Muscle of leg (tissue), 11 donors: ENCODE results near the gene EEPD1. TPM values are rescaled to one million over a fixed set of nuclear protein-coding genes. Genes with fewer than 3 reads are reported as not detected.

Experiments used
- DNase-seq: peaks from one replicate; pipeline ENCODE4 v3.0.0; 2013
- H3K27ac ChIP-seq: one replicate; pipeline ENCODE4 v1.5.1; 2013; ENCODE audit warnings: mild to moderate bottlenecking, low read length, control low read depth
- H3K27me3 ChIP-seq: one replicate; pipeline ENCODE4 v1.6.1; 2013; ENCODE audit warnings: low read length; ENCODE audit not compliant: control insufficient read depth, insufficient read depth
- H3K36me3 ChIP-seq: one replicate; pipeline ENCODE4 v1.6.1; 2013; ENCODE audit warnings: low read length; ENCODE audit not compliant: control insufficient read depth, insufficient read depth
- H3K4me1 ChIP-seq: one replicate; pipeline ENCODE4 v1.6.1; 2013; ENCODE audit warnings: low read length; ENCODE audit not compliant: control insufficient read depth, insufficient read depth
- H3K4me3 ChIP-seq: one replicate; pipeline ENCODE4 v1.5.1; 2013; ENCODE audit warnings: low read length, control low read depth
- H3K9me3 ChIP-seq: replicated peaks from 2 replicates; pipeline ENCODE4 v1.6.1; 2013; ENCODE audit warnings: low read depth, low read length; ENCODE audit not compliant: control insufficient read depth
- WGBS: methylation state at CpG from one replicate; pipeline ENCODE4 v1.1.5; 2013; ENCODE audit warnings: missing lambda C conversion rate; ENCODE audit not compliant: insufficient coverage; 5-methylcytosine and 5-hydroxymethylcytosine counted together
- polyA plus RNA-seq, 8 donors: library from polyadenylated mRNA; unstranded; fragments of 120-200 nt; gene quantifications; one replicate each; pipeline versions ENCODE4 v1.2.1 to v1.2.3, GENCODE V29; 2013; ENCODE audit warnings: inconsistent platforms in 1 of 8, low replicate concordance in 1 of 8; ENCODE audit not compliant: insufficient read length in 8 of 8, insufficient read depth in 1 of 8
- total RNA-seq: library from RNA; stranded (reverse); fragments of 120-200 nt; gene quantifications from one replicate; pipeline ENCODE4 v1.2.4, GENCODE V29; 2013

The EEPD1 gene
- total and polyA plus RNA-seq, 9 donors = 9.2 to 14.2 (median 13.2) TPM

- Histone ChIP-seq H3K4me1 (peaks cover 25% of the 10 kb centered on the region), H3K4me3 (no peak overlapping the region), H3K27me3 (no peaks in the 10 kb centered on the region), H3K9me3 (no peaks in the 10 kb centered on the region), H3K27ac (no peak overlapping the region), H3K36me3 (peaks cover 11% of the 10 kb centered on the region)
- DNase-seq = no peak
- WGBS = 91% methylated on average over 13 of the region's 17 CpGs
Observed at GRCh38 chr7:36299223-36299774, 146.2 kb downstream of the EEPD1 start.

GRCh38 chr7:36299823-36300341, 146.8 kb downstream of the EEPD1 start:
- H3K27ac ChIP-seq = no peak overlapping the region
- H3K27me3 ChIP-seq = no peaks in the 10 kb centered on the region
- peaks cover 30% of the 10 kb centered on the region for H3K4me1 ChIP-seq
- WGBS = 83% methylated on average over 6 of the region's 9 CpGs
- no peak for DNase-seq
- H3K9me3 ChIP-seq = no peaks in the 10 kb centered on the region
- H3K4me3 ChIP-seq = no peak overlapping the region
- peaks cover 11% of the 10 kb centered on the region for H3K36me3 ChIP-seq

GRCh38 chr7:36300696-36301350, 147.8 kb downstream of the EEPD1 start:
- WGBS = 54% methylated on average over 6 of the region's 9 CpGs
- no peak for DNase-seq
- H3K9me3 ChIP-seq = no peaks in the 10 kb centered on the region
- no peak overlapping the region for H3K4me3 ChIP-seq
- H3K4me1 ChIP-seq = peaks cover 30% of the 10 kb centered on the region
- peaks cover 11% of the 10 kb centered on the region for H3K36me3 ChIP-seq
- peak overlapping the region; percentile 13 for H3K27ac ChIP-seq
- H3K27me3 ChIP-seq = no peaks in the 10 kb centered on the region

GRCh38 chr7:36301914-36302771, 149.1 kb downstream of the EEPD1 start:
- Histone ChIP-seq H3K36me3 (peaks cover 8% of the 10 kb centered on the region), H3K27ac (peak overlapping the region; percentile 82), H3K9me3 (no peaks in the 10 kb centered on the region), H3K4me3 (no peak overlapping the region), H3K27me3 (no peaks in the 10 kb centered on the region), H3K4me1 (peaks cover 30% of the 10 kb centered on the region)
- DNase-seq = no peak
- 70% methylated on average over 3 of the region's 15 CpGs for WGBS

- DNase-seq = peak; percentile 88
- Histone ChIP-seq H3K4me3 (no peak overlapping the region), H3K27ac (peak overlapping the region; percentile 82), H3K27me3 (no peaks in the 10 kb centered on the region), H3K9me3 (no peaks in the 10 kb centered on the region), H3K36me3 (peaks cover 8% of the 10 kb centered on the region), H3K4me1 (peaks cover 30% of the 10 kb centered on the region)
- WGBS = 18% methylated on average over 5 of the region's 8 CpGs
Observed at GRCh38 chr7:36303202-36304098, 150.4 kb downstream of the EEPD1 start.

- peaks cover 27% of the 10 kb centered on the region for H3K4me1 ChIP-seq
- 42% methylated on average over 6 of the region's 6 CpGs for WGBS
- peak overlapping the region; percentile 82 for H3K27ac ChIP-seq
- no peaks in the 10 kb centered on the region for H3K27me3 ChIP-seq
- no peaks in the 10 kb centered on the region for H3K9me3 ChIP-seq
- H3K36me3 ChIP-seq = peaks cover 8% of the 10 kb centered on the region
- no peak overlapping the region for H3K4me3 ChIP-seq
- no peak for DNase-seq
Observed at GRCh38 chr7:36304099-36304425, 151.0 kb downstream of the EEPD1 start.

GRCh38 chr7:36305226-36305625, 152.2 kb downstream of the EEPD1 start:
- Histone ChIP-seq H3K36me3 (peaks cover 6% of the 10 kb centered on the region), H3K4me3 (no peak overlapping the region), H3K4me1 (peaks cover 27% of the 10 kb centered on the region), H3K9me3 (no peaks in the 10 kb centered on the region), H3K27ac (no peak overlapping the region), H3K27me3 (no peaks in the 10 kb centered on the region)
- no peak for DNase-seq
- 95% methylated on average over 16 of the region's 18 CpGs for WGBS

GRCh38 chr7:36305648-36306047, 152.6 kb downstream of the EEPD1 start:
- Histone ChIP-seq H3K36me3 (peaks cover 1% of the 10 kb centered on the region), H3K4me3 (no peak overlapping the region), H3K9me3 (no peaks in the 10 kb centered on the region), H3K27me3 (no peaks in the 10 kb centered on the region), H3K27ac (no peak overlapping the region), H3K4me1 (peaks cover 27% of the 10 kb centered on the region)
- 100% methylated on average over 1 of the region's 5 CpGs for WGBS
- no peak for DNase-seq

GRCh38 chr7:36306222-36306621, 153.2 kb downstream of the EEPD1 start:
- no peak overlapping the region for H3K27ac ChIP-seq
- H3K27me3 ChIP-seq = no peaks in the 10 kb centered on the region
- H3K36me3 ChIP-seq = no peaks in the 10 kb centered on the region
- no peak overlapping the region for H3K4me3 ChIP-seq
- WGBS = no CpG with 5 or more reads among the region's 5 CpGs
- no peaks in the 10 kb centered on the region for H3K9me3 ChIP-seq
- H3K4me1 ChIP-seq = peaks cover 27% of the 10 kb centered on the region
- DNase-seq = peak; percentile 49
